ENCODE data around the gene WNK2.

- TF ChIP-seq CTCF (tag by site-specific recombination; IDR thresholded peaks at IDR 0.05): no peak
- no peak for TF ChIP-seq ZNF24 (tag by site-specific recombination; IDR thresholded peaks at IDR 0.05)
- no peak for TF ChIP-seq TCF7L2 (IDR thresholded peaks at IDR 0.05; ENCODE audit: borderline replicate concordance, low read depth, low read length)
- TF ChIP-seq ZNF175 (tag by site-specific recombination; IDR thresholded peaks at IDR 0.05): no peak
- TF ChIP-seq KLF1 (tag by site-specific recombination; IDR thresholded peaks at IDR 0.05): no peak
- no peak for TF ChIP-seq ZSCAN4 (tag by site-specific recombination; IDR thresholded peaks at IDR 0.05)
- TF ChIP-seq ZNF274 (IDR thresholded peaks at IDR 0.05; ENCODE audit: low read length): no peak
- no peak for TF ChIP-seq ZNF274 (tag by site-specific recombination; IDR thresholded peaks at IDR 0.05; ENCODE audit: borderline replicate concordance)
- no peak for TF ChIP-seq WT1 (tag by site-specific recombination; IDR thresholded peaks at IDR 0.05)
- TF ChIP-seq YY1 (tag by site-specific recombination; IDR thresholded peaks at IDR 0.05): no peak
- no peak for TF ChIP-seq HIC1 (tag by site-specific recombination; IDR thresholded peaks at IDR 0.05)
Measured at GRCh38 chr9:93171261-93171990, 12.5 kb upstream of the WNK2 start.

Data from HEK293 (cell line).